HG03520 (cell line): ENCODE results near the gene PRR16.

Source experiments
- ATAC-seq: cut with Tn5 transposase; IDR thresholded peaks from one replicate; pipeline ENCODE4 v1.9.1; 2021; ENCODE audit warnings: mild to moderate bottlenecking, moderate library complexity; ENCODE audit not compliant: unreplicated experiment

The PRR16 gene

DNA sequence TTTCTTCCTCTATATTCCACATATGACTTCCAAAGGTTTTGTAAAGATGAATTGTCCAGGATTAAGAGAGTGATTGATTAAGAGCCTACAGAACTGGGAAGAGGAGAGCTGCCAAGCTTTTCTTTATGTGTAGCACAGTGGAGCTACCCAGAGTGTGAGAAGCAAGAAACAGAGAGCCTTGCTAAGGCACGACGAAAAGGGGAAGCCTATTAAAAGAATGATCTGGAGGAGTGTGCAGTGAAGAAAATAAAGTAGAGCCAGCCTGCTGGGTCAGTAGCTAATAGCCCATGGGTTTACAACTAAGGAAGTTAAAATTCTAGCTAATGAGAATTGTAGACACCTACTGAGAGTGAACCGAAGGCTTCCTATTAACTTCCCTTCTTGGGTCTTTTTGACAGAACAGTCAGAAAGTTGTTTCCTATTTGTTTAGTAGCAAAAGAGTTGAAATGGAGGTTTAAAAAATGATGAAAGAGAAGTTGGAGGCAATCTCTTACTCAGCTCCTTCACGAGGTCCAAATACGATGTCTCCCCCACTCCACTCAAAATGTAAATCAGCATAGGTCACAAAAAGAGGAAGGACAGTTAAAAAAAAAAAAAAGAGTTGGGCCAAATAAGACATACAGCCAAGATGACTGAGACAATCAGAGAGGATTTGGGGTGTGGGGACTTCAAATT lies 957 bp upstream of the PRR16 start:
- ATAC-seq: no peak

DNA sequence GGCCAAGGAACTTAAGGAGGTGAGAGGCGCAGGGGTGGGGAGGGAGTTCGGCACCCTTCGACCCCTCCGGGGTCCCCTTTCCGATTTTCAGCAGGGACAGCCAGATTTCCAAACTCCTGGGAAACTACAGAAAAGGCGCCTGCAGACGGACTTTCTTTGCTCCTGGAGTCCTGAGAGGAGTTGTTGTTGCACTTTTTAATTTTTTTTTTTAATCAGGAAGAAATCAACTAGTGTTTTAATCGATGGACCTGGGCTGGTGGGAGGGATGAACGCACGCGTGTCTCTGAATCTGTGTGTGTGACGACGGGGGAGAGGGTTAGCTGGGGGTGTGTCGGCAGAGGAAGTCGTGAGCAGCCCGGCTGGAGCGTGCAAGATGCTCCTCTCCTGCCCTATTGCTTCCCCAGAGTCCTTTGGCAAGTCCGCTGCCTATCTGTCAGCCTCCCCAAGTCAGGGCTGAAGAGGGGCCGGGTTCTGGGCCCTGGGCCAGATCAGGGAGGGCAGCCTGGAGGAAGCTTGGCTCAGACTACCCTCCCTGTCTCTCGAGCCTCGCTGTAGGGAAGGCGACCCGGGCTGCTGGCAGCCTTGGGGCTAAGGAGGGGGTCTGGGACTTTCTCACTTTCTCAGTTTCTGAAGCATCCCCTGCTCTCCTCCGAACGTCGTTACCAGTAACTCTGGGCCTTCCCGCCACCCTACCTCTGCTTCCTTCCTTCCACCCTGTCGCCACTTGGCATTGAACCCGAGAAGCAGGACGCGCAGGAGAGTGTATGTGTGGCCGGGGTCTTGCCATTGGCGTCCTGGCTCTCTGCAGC lies 731 bp downstream of the PRR16 start:
- ATAC-seq: no peak

DNA sequence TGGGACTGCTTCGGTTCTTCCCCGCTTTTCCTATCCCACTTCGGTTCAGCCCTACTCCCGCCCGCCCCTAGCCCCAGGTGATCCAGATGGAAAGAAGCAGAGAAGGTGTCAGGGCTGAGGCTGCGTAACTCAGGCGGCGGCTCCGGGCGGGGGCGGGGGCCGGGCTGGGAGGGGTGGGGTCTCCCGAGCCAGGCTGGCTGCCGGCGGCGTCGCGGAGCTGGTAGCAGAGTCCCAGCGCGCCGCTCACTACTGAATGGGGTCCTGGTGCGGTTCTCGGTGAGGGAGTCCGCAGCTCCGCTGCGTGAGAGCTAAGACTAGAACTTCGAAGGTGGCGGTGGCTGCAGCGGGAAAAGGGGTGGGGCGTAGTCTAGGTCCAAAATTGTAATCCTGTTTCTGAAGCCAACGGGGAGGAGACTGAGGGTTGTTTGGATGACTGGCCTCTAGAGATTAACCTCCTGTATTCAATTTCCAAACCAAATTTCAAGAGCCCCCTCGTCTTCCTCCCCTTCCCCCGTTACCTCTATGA lies 1.4 kb downstream of the PRR16 start:
- ATAC-seq: no peak

DNA sequence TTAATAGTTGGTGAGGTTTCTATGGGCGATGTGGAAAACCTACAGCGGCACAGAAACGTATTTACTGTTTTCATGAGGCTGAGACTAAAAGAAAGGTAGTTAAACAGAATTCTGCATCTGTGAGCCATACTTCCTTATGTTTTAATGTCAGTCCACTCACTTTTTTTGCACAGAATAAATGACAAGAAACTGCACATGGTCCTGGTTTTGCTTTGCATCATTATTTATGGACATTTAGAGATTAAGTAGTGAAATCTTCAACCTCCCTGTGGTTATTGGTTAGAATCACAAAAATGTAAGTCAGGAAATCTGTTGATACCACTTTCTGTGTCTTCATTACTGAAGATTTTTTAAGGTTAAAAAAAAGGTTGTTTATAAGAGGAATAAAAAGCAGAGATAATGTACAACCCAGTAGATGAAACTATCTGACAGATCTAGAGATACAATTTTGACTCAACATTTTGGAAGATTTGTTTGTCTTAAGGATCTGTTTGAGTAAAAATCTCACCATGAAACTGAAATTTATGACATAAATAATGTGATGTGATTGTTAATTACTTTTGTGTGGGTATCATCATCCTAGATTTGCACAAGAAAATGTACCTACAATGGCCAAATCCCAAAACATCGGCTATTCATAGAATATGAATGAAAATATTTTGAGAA lies 2.4 kb downstream of the PRR16 start:
- ATAC-seq: no peak

DNA sequence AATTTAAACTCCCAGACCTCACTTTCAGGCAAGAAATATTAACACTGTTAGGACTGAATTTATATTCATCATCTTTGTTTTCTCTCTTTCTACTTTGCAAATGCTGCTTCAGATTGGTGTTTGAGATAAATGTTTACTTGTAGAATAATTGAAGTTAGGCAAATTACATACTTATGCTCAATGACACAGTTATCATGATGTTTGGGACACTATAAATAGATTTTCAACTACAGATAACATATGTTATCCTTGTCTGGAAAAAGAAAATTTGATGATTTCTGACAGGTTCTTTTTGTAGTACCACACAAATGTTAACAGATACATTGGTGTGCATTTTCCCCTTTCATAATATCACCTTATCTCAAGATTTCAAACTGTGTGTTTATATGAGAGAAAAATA lies 7.9 kb downstream of the PRR16 start:
- ATAC-seq: no peak

DNA sequence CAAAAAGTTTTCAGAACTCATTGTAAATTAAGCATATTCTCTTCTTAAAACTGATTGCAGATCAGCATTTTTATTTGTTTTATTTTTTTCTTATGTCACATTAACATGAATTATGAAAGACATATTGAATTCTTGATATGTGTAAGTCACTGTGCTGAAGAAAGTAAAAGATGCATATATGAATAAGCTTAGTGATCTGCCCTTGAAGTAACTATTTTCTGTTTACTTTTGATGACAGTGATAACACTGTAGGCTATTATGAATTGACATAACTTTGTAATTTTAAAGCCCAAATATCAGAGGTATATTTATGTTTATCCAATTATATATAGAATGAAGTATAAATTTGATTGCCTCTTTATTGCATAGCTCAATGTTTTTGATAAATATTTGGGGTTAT lies 8.8 kb downstream of the PRR16 start:
- ATAC-seq: no peak

DNA sequence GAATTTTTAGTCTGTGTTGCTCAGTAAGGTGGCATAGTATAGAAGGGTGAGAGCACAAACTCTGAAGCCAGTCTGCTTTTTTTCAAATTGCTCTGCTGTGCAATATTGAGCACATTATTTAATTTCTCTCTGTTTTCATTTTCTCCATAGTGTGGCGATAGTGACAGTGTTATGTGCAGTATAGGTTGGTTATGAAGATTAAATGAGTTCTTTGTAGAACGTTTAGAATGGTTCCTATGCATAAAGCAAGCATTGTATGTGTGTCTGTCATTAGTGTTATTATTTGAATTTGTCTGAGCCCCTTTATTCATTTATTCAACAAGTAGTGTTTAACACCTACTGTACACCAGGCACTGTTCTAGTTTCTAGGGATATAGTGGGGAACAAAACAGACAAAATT lies 9.2 kb downstream of the PRR16 start:
- no peak for ATAC-seq

DNA sequence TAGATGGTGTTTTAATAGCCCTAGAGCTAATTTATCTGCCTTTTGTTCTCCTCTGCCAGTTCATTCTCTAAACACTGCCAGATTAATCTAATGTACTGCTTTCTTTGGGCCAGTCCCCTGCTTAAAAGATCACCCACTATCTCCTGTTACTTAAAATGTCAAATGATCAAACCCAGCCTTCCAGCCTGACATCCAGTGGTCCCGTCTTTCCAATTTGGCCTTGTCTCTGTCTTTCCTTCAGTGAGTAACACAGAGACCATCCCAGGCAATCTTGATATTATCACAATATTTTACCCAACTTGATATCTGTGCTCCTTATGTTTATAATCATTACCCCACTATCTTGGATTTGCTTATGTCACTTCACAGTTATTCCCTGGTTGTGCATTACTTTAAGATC lies 12.0 kb downstream of the PRR16 start:
- ATAC-seq: no peak

DNA sequence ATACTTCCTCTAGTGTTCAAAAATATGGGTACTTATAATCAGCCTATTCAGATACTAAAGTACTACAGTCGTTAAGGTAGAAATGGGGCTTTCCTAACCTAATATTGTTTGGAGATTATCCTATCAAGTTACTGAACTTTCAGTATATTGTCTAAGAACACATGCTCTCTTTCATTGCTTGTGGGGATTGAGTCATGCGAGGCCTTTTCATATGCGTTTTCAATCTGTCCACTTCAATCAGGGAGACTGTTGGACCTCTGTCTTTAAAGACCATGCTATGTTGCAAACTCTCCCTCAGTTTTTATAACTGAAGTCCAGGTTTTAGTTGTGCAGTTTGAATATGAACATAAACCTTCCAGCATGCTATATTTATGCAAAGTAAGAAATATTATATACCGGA lies 15.0 kb downstream of the PRR16 start:
- ATAC-seq: no peak

DNA sequence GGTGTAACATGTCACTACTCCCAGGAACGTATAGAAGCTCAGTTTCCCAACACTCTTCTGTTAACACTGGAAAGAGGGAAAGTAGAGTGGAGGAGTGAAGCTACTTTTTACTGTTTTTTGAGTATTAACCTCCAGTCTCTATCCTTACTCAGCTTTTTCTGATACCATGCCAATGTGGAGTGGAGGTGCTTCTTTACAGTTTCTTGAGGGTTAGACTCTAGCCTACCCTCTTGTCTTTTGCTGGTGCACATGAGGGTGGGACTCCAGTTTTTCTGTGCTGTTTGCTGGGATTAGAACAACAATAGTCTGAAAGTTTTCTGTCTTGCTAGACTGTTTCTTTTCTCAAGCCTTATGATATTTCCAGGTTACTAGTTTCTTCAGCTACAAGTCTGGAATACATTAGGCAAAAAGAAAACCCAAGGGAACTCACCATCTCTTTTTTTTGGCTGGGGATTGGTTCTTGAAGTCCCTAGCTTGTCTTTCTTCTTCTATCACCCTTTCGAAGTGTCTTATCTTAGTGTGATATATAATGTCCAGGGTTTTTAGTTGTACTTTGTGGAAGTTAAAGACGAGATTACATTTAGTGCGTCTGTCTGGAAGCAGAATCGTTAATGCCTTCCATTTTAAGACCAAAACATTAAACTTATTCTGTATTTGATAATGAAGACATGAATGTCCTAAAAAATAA lies 35.9 kb downstream of the PRR16 start:
- ATAC-seq: no peak

DNA sequence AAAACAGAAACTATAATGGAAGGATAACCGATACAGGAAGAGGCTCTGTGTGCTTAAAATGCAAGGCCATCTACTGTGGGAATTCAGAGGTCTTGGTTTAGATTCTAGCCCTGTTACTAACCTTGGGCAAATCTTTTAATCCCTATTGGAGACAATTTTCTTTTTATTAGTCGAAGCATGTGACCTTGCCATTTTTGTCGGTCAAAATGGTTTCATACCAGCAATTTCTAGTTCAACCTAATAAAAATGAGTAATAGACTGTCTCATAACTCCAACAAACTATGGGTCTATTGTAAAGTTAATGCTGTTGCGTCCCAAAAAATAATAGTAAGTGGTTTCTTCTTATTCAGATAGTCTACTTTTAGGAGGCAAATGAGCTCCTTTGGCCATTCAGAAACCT lies 38.4 kb downstream of the PRR16 start:
- no peak for ATAC-seq

DNA sequence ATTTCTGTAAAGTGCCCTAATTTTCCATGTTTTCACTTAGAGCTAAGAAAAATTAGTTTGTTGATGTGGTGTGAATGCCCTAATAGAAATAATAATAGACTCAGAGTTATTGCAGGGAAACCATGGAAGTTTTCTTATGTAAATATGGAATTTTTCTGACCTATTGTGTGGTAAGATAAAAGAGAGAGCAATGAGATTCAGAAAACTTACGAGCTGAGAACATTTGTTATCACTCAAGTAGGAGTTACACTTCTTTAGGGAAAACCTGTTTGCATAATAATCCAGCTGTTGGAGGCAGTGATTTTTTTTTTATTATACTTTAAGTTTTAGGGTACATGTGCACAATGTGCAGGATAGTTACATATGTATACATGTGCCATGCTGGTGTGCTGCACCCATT lies 39.2 kb downstream of the PRR16 start:
- no peak for ATAC-seq

DNA sequence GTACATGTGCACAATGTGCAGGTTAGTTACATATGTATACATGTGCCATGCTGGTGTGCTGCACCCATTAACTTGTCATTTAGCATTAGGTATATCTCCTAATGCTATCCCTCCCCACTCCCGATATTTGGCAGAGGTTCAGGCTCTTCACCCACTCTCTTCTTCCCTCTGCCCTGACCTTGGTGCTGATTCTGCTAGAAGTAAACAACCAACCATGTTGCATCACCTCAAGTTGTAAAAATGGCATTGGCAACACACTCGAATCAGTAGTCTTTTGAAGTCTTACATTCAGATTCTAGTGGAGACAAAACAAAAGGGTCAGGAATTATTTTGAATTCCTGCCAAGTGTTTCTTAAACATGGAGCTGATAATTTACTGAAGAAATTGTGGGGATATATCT lies 40.0 kb downstream of the PRR16 start:
- no peak for ATAC-seq

DNA sequence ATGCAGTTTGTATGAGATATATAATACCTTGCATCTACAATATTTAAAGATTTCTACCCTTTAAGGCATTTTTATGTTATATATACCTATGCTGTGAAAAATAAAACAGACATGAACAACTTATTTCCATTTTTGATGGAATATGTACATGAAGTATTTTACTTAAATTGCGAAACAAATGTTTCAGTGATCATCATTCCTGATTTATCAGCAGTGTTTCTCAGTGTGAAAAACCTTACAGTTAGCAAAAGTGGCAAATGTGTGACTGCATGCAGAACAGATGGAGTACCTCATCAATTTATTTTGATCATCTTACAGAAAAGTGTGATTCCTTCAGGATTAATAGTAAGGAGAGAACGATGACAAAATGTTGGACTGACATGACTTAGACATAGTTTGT lies 43.1 kb downstream of the PRR16 start:
- no peak for ATAC-seq

DNA sequence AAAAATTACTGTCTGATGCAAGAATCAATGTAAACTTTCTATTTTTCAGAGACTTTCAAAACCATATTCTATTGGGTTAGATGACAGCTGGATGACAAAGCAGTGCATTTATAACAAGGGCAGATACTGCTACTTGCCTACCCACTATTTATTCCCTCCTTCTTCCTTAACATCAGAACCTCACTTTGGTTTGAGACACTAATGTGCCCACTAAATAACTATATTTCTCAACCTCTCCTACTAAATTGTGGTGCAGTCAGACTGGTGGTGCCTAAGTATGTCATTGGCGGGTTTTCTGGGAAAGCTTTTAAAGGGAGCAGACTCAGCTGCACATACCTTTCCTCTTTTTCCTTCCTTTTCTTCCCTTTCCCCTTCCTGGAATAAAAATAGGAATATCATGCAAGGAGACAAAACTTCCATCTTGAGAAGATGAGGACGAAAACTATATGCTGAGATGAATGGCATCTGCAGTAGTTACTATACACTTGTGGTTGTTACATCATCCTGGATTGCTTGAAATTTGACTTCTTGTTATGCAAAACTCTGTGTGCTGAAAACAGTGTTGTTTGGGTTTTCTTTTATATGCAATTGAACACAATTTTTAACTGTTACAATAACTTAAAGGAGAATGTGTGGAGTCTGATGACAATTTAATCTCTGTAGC lies 43.8 kb downstream of the PRR16 start:
- no peak for ATAC-seq

DNA sequence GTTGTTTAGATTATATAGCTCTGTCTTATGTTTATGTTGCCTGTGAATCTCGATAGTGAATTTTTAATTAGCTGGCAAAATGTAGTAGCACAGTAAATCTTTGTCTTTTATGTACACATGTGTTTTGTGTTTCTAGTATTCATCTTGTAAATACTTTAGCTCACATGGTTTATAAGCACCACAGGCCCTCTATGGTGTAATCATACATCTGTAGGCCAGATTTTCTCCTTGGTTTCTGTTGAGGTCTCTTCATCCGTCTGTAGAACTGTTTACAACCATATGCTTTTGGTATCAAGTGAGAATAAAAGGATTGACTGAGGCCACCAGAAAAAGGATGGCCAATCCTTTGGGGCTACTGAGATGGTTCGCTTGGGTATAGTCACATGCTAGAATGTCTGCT lies 45.0 kb downstream of the PRR16 start:
- ATAC-seq: no peak

DNA sequence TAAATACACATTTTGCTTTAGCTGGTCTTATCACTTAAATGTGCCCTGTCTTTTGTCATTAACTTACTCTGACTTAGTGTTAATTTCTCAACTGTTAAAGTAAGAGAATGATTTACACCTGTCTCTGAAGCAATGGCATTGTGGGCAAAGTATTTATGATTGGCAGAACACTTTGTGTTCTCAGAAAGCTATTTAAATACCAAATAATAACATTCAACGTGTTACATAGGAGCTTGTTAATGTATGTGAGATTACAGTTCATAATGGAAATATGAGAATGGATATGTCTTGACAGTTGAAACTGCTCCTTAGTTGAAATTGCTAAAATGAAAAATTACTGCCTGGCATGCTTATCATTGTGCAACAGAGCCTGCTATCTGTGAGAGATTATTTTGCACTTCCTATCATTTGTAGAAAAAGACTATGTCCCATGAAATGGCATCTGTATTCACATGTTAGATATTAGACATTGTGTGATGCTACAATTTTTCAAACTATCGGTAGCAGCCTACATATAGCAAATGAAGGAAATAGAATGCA lies 46.1 kb downstream of the PRR16 start:
- no peak for ATAC-seq

DNA sequence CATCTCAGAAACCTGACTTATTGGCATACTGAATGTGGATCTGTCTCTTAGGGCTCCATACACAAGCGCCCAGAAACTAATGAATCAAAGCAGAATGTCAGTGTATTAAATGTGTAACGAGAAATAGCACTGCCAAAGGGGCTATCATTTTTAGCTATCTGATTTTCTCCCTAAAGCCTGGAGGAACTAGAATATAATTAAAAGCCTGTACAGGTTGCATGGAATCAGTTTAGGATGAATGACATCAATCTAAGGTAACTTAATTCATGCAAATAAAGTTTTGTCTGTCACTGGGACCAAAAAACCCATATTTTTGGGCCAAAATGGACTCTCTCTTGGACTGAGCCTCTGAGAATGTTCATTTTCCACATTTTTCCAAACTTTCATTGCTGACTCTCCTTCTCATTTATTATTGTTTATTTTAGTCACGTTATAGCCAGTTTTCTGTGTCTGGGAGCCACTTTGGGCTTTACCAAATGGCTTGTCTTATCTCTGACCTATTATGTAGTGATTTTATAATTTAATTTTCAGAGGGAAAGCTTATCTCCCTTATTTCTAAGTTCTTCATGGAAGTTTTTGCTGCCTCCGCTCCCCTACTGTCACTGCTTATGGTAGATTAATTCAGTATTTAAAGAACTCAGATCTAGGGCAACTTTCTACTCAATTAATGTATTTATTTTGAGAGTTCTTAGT lies 47.0 kb downstream of the PRR16 start:
- ATAC-seq: no peak

DNA sequence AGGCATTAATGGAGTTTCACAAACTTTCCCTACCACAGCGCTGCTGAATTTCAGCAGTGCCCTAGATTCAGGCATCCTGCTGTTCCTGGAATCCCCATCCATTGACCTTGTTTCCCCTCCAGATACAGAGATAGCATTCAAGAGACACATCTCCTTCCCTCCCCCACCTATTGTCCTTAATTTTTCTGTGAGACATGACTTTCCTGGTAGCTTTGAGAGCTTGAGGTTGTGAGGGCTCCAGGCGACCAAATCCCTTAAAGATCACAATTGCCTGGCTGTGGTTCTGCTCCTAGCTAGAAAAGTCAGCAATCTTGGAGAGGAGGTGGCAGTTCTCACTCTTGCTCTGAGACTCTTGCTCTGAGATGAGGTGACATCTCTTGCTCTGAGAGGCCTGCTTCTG lies 48.0 kb downstream of the PRR16 start:
- ATAC-seq: no peak
